HEK293 (cell line): Measurements from ENCODE around the gene MRGPRG.

Experiments
- MYNN ChIP-seq: fragments of 450-650 bp; formaldehyde crosslinking; IDR thresholded peaks from 2 replicates; pipeline ENCODE4 v1.5.1; 2016; ENCODE audit warnings: missing biosample characterization, missing genetic modification characterization, borderline replicate concordance
- SALL2 ChIP-seq: fragments of 450-650 bp; formaldehyde crosslinking; IDR thresholded peaks from 2 replicates; pipeline ENCODE4 v1.5.0; 2017; ENCODE audit warnings: missing biosample characterization, mild to moderate bottlenecking, missing genetic modification characterization, borderline replicate concordance
- ZFHX2 ChIP-seq: fragments of 450-650 bp; formaldehyde crosslinking; conservative IDR thresholded peaks from 2 replicates; pipeline ENCODE4 v1.5.1; 2016; ENCODE audit warnings: missing biosample characterization, missing genetic modification characterization
- ZNF121 ChIP-seq: fragments of 450-650 bp; formaldehyde crosslinking; IDR thresholded peaks from 2 replicates; pipeline ENCODE4 v1.5.1; 2016; ENCODE audit warnings: missing biosample characterization, missing genetic modification characterization
- ZNF146 ChIP-seq: fragments of 450-650 bp; formaldehyde crosslinking; IDR thresholded peaks from 2 replicates; pipeline ENCODE4 v1.5.1; 2016; ENCODE audit warnings: missing biosample characterization, missing genetic modification characterization
- ZNF157 ChIP-seq: fragments of 450-650 bp; formaldehyde crosslinking; IDR thresholded peaks from 2 replicates; pipeline ENCODE4 v1.5.1; 2016; ENCODE audit warnings: missing biosample characterization, missing genetic modification characterization
- TF ChIP-seq, protein P1 (sequence below): fragments of 450-650 bp; formaldehyde crosslinking; IDR thresholded peaks from 2 replicates; pipeline ENCODE4 v1.5.1; 2016; ENCODE audit warnings: missing biosample characterization, missing genetic modification characterization
- TF ChIP-seq, protein P2 (sequence below): fragments of 450-650 bp; formaldehyde crosslinking; IDR thresholded peaks from 2 replicates; pipeline ENCODE4 v1.5.1; 2016; ENCODE audit warnings: missing biosample characterization, missing genetic modification characterization
- TF ChIP-seq, protein P3 (sequence below): fragments of 450-650 bp; formaldehyde crosslinking; IDR thresholded peaks from 2 replicates; pipeline ENCODE4 v1.5.1; 2017; ENCODE audit warnings: missing biosample characterization, missing genetic modification characterization
- TF ChIP-seq, protein P4 (sequence below): fragments of 450-650 bp; formaldehyde crosslinking; IDR thresholded peaks from 2 replicates; pipeline ENCODE4 v1.5.1; 2016; ENCODE audit warnings: missing biosample characterization, missing genetic modification characterization

DNA sequence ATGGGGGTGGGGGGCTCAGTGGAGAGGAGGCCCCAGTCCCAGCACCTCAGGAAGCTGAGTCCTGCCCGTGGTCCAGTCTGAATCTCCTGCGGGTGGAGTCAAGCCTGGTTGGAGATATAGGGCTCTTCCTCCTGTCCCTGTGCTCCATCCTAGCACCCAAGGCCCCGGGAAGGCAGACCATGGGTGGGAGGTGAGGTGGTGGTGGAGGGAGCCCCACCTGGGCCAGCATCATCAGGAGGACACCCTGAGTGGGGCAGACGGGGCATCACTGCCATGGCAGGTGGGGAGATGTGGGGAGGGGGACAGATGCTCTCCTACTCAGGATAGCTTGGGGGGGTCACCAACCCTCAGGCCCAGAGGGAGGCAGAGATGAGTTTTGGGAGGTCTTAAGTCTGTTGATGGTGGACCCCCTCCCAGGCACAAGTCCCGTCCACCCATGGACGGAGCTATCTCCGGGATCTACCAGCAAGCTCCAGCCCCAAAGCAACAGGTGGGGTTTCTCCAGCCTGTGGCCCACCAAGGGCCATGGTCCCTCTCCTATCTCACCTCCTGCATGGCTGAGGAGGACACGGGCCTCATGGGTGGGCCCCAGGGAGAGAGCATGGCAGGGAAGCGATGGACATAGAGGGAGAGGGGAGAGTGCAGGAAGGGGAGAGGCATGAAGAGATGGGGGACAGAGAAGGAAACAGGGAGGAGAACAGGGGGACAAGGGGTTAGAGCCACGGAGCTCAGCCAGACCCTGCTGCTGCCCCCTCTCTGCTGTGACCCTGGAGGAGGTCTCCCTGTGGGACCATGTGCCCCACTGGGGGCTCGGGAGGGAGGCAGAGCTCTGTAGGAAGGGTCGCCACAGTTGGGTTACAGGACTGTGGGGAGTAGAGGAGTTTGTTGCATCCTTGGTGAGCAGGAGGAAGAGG is 12.3 kb upstream of the MRGPRG start:
- TF ChIP-seq, protein P1, sequence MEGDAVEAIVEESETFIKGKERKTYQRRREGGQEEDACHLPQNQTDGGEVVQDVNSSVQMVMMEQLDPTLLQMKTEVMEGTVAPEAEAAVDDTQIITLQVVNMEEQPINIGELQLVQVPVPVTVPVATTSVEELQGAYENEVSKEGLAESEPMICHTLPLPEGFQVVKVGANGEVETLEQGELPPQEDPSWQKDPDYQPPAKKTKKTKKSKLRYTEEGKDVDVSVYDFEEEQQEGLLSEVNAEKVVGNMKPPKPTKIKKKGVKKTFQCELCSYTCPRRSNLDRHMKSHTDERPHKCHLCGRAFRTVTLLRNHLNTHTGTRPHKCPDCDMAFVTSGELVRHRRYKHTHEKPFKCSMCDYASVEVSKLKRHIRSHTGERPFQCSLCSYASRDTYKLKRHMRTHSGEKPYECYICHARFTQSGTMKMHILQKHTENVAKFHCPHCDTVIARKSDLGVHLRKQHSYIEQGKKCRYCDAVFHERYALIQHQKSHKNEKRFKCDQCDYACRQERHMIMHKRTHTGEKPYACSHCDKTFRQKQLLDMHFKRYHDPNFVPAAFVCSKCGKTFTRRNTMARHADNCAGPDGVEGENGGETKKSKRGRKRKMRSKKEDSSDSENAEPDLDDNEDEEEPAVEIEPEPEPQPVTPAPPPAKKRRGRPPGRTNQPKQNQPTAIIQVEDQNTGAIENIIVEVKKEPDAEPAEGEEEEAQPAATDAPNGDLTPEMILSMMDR (tag by site-specific recombination) = no peak
- TF ChIP-seq ZNF121 (no peak), ZFHX2 (tag by site-specific recombination) (no peak), SALL2 (no peak), ZNF157 (no peak), MYNN (no peak), ZNF146 (tag by site-specific recombination) (no peak)
- TF ChIP-seq, protein P2, sequence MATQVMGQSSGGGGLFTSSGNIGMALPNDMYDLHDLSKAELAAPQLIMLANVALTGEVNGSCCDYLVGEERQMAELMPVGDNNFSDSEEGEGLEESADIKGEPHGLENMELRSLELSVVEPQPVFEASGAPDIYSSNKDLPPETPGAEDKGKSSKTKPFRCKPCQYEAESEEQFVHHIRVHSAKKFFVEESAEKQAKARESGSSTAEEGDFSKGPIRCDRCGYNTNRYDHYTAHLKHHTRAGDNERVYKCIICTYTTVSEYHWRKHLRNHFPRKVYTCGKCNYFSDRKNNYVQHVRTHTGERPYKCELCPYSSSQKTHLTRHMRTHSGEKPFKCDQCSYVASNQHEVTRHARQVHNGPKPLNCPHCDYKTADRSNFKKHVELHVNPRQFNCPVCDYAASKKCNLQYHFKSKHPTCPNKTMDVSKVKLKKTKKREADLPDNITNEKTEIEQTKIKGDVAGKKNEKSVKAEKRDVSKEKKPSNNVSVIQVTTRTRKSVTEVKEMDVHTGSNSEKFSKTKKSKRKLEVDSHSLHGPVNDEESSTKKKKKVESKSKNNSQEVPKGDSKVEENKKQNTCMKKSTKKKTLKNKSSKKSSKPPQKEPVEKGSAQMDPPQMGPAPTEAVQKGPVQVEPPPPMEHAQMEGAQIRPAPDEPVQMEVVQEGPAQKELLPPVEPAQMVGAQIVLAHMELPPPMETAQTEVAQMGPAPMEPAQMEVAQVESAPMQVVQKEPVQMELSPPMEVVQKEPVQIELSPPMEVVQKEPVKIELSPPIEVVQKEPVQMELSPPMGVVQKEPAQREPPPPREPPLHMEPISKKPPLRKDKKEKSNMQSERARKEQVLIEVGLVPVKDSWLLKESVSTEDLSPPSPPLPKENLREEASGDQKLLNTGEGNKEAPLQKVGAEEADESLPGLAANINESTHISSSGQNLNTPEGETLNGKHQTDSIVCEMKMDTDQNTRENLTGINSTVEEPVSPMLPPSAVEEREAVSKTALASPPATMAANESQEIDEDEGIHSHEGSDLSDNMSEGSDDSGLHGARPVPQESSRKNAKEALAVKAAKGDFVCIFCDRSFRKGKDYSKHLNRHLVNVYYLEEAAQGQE (tag by site-specific recombination) = no peak
- TF ChIP-seq, protein P3, sequence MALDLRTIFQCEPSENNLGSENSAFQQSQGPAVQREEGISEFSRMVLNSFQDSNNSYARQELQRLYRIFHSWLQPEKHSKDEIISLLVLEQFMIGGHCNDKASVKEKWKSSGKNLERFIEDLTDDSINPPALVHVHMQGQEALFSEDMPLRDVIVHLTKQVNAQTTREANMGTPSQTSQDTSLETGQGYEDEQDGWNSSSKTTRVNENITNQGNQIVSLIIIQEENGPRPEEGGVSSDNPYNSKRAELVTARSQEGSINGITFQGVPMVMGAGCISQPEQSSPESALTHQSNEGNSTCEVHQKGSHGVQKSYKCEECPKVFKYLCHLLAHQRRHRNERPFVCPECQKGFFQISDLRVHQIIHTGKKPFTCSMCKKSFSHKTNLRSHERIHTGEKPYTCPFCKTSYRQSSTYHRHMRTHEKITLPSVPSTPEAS (tag by site-specific recombination) = no peak
- TF ChIP-seq, protein P4, sequence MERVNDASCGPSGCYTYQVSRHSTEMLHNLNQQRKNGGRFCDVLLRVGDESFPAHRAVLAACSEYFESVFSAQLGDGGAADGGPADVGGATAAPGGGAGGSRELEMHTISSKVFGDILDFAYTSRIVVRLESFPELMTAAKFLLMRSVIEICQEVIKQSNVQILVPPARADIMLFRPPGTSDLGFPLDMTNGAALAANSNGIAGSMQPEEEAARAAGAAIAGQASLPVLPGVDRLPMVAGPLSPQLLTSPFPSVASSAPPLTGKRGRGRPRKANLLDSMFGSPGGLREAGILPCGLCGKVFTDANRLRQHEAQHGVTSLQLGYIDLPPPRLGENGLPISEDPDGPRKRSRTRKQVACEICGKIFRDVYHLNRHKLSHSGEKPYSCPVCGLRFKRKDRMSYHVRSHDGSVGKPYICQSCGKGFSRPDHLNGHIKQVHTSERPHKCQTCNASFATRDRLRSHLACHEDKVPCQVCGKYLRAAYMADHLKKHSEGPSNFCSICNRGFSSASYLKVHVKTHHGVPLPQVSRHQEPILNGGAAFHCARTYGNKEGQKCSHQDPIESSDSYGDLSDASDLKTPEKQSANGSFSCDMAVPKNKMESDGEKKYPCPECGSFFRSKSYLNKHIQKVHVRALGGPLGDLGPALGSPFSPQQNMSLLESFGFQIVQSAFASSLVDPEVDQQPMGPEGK (tag by site-specific recombination) = no peak
